ENCODE measurements around the gene CARMIL3. TPM values are rescaled to one million over a fixed set of nuclear protein-coding genes. Genes with fewer than 3 reads are reported as not detected.

The CARMIL3 gene
- total RNA-seq, 1 experiment from 2014 or later: under 0.01 TPM

GRCh38 chr14:24063263-24063836 is 11.5 kb downstream of the CARMIL3 start:
- DNase-seq (ENCODE audit: low read depth): no peak

GRCh38 chr14:24064091-24064795 is 12.4 kb downstream of the CARMIL3 start:
- DNase-seq (ENCODE audit: low read depth): no peak

DNA sequence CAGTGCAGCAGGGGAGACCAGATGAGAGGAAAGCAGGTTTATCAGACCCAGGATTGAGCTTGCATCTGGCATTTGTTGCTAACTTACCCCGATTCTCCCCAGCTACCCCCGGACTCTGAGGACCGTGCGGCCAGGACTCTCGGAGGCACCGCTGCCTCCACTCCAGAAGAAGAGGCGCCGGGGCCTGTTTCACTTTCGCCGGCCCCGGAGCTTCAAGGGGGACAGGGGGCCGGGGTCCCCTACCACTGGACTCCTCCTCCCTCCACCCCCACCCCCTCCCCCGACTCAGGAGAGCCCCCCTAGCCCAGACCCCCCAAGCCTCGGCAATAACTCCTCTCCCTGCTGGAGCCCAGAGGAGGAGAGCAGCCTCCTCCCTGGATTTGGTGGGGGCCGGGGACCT is 13.0 kb downstream of the CARMIL3 start:
- no peak for DNase-seq (ENCODE audit: low read depth)

DNA sequence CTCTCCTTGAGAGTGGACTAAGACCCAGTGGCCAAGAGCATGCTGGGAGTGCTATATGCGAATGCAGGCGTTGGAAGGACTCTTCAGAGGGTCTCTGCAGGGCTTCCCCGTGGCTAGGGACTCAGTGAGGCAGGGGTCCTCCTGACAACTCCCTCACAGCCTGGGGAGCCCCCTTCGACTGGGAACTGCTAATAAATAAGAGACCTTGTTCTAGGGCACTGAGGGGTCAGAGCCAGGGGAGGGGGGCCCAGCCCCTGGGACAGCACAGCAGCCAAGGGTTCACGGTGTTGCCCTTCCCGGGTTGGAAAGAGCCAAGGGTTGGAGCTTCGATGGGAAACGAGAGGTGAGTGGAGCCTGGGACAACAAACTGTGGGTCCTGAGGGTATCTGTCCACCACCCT is 13.6 kb downstream of the CARMIL3 start:
- DNase-seq (ENCODE audit: low read depth): no peak

- DNase-seq (ENCODE audit: low read depth): no peak
Measured at GRCh38 chr14:24066496-24067132, 14.8 kb downstream of the CARMIL3 start.

DNA sequence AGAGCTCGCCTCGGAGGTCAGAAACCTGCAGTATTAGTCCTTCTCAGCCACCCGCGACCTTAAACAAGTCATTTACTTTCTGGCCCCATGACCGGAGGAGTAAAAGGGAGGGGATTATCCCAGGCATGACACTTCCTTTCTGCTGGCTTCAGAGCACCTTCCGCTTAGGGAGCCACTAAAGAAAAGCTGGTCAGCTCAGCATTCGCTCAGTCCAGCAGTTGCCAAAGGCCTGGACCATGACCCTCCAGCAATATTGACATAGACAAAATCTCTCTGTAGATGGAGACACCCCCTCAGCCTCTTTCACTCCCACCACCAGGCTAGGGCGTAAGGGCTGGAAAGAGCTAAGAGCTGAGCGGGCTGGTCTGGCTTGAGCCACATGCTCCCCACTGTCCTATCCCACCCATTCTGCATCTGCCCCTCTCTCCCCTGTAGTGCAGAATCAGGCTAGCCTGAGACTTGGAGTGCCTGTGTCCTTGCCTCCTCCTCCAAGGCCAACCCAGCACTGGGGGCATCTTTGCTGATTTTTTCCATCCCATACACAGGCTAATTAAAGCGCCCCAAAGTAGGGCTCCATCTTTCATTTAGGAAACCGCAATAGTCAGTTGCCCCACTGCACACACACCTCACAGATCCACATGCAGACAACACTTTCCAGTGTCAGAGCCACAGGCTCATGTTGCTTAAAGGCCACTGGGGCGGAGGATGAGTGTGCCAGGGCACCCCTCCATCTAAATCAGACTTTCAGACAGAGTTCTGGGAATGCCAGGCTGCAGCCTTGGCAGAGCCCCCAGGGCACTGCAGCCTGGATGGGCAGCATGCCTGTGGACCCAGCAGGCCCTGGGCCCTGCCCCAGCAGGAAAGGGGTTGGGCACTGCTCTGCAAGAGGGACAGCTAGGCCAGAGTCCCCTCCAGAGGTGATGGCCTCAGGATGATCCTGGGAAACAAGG is 15.6 kb downstream of the CARMIL3 start:
- no peak for DNase-seq (ENCODE audit: low read depth)

DNA sequence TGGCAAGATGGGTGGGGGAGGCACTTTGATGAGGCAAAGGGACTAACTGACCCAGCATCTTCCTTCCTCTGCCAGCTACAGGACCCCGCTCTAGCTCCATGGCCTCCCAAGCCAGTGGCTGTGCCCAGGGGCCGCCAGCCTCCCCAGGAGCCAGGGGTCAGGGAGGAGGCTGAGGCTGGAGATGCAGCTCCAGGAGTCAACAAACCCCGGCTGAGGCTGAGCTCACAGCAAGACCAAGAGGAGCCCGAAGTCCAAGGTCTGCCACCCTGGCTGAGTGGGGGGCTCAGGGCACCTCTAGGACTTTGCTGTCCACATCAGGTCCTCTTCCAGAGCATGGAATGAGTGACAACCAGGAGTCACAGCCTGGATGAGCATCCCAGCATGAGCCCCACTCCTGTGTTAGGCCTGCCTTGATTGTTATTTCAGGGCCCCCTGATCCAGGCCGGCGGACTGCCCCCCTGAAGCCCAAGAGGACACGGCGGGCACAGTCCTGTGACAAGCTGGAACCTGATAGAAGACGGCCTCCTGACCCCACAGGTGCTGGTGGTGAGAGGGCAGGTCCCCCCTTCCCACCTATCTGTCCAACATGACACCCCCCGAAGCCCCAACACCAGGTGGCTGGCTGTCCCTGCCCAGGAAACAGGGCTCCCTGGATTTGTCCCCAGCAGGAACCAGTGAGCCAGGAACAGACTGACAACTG is 17.1 kb downstream of the CARMIL3 start:
- DNase-seq (ENCODE audit: low read depth): no peak

DNA sequence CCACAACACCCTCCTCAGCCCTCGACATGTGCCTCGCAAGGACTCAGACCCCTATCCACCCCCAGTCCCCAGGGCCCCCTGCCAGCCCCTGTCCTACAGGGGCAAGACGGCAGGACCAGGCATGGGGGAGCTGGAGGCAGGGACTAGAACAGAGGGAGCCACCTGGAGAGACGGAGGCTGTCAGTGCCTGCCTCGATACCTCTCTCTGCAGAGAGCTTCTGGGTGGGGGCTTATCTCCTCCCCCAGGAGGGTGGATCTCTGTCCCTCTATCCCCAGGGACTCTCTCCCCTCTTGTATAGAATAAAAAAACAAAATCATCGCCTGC is 17.6 kb downstream of the CARMIL3 start:
- no peak for DNase-seq (ENCODE audit: low read depth)

DNA sequence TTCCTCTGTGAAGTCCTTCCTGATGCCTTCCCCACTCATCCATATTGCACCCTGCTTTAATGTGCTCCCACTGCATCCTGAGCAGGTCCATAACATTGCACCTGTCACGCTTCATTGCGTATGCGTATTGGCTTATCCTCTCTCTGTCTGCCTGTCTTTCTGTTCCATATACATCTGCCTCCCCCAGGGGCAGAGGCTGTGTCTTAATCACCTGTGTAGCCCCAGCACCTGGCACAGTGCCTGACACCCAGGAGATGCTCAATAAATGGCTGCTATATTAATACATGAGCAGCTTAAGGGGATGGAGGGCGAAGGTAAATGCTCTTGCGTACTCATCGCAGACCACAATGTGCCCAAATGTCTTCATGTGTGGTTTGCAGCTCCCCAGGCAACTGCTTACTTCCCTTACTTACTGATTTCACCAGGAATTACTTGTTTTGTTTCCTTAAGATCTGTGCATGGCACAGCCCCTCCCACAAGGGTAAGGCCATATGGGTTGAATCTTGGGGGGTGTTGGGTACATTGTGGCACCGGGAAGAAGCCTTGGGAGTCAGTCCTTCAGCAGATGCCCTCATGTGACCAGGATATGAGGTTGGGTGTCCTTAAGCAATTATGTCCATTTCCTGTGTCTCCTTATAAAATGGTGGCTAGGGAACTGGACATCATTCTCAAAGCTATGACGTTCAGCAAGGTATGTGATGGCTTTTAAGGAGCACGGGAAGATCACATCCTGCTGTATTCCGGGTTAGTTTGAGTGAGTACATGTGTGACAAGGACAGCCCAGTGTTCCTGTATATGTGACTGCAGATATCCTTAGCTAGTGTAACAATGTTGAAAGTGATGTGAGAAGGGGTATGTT is 18.7 kb downstream of the CARMIL3 start:
- DNase-seq (ENCODE audit: low read depth): no peak

- DNase-seq (ENCODE audit: low read depth): no peak
Measured at GRCh38 chr14:24071144-24071697, 19.4 kb downstream of the CARMIL3 start, which contains the start of gene CPNE6. CPNE6 (plus strand) TSS chr14:24071562; CDS start chr14:24072937, 1,375 bp downstream.

DNA sequence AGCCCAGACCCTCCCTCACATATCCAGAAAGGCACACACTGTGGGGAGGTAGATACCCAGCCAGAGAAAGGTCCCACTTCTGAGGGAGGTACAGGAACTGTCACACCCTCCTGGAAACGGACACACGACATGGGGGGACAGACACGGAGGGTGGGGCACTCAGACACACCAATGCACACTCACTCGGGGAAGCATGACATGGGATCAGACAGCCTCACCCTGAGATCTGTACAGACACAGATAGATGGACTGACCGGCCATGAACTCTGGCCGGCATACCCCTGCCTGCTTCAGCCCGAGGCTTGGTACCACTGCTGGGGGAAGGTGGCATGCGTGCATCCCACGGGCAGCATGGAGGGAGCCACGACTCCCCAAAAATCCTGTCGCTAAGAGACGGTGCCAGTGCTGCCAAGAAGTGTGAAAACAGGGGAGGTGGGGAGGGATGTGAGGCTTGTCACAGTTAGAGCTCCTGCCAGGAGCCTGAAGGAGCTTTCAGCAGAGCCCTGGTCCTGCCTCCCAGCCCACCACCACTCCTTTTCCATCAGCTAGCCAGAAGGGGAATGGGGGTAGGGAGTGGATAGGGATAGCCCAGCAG is 20.1 kb downstream of the CARMIL3 start:
- no peak for DNase-seq (ENCODE audit: low read depth)

GRCh38 chr14:24072436-24072835 is 20.6 kb downstream of the CARMIL3 start:
- no peak for DNase-seq (ENCODE audit: low read depth)

- no peak for DNase-seq (ENCODE audit: low read depth)
Measured at GRCh38 chr14:24072881-24073877, 21.4 kb downstream of the CARMIL3 start.

GRCh38 chr14:24074625-24075484 is 23.0 kb downstream of the CARMIL3 start:
- no peak for DNase-seq (ENCODE audit: low read depth)

DNA sequence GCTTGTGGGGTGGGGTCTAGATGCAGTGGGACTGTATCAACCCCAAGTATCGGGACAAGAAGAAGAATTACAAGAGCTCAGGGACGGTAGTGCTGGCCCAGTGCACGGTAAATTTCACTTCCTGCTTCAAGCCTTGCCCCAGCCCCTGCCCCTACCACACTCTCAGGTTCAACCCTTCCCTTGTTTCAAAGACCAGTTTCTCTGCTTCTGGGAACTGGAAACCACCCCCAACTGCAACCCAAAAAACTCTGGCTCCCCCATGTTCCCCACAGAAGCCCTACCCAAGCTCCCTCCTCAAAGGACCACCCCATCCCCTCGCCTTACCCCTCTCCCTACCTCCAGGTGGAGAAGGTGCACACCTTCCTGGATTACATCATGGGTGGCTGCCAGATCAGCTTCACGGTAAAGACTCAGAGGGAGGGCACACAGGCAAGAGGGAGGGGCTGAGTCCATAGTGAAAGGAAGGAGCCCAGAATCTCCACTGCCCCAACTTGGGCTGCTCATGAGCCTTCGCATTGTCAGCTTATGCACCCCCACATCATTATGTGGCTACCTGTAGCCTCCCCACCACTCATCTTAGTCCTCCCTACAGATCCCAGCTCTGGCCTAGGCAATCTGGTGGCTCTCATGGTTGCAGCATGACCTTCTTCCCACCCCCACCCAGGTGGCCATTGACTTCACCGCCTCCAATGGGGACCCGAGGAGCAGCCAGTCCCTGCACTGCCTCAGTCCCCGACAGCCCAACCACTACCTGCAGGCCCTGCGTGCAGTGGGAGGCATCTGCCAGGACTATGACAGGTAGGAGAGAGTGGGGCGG is 23.9 kb downstream of the CARMIL3 start:
- DNase-seq (ENCODE audit: low read depth): no peak

DNA sequence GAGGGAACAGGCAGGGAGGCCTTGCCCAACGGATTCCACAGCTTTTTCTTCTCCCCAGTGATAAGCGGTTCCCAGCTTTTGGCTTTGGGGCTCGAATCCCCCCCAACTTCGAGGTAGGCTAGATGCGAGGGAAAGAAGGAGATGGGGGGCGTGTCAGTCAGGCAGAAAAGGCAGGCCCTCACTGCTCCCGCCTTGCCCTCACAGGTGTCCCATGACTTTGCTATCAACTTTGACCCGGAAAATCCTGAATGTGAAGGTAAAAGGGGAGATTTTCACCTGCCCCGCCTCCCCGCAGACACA is 24.4 kb downstream of the CARMIL3 start:
- no peak for DNase-seq (ENCODE audit: low read depth)

DNA sequence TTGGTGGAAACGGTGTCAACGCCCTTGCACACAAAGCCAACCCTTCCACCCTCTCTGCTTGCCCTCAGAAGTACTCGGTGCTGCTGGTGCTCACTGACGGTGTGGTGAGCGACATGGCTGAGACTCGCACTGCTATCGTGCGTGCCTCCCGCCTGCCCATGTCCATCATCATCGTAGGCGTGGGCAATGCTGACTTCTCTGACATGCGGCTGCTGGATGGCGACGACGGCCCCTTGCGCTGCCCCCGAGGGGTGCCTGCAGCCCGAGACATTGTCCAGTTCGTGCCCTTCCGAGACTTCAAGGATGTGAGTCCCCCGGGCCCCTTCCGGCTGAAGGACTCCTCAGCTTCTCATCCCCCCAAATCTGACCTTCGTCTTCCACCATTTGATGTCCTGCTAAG is 25.3 kb downstream of the CARMIL3 start:
- no peak for DNase-seq (ENCODE audit: low read depth)

All from LHCN-M2 (cell line).